Caco-2 (cell line): ENCODE measurements around the gene KLF9. TPM values are rescaled to one million over a fixed set of nuclear protein-coding genes. Genes with fewer than 3 reads are reported as not detected.

Source experiments
- BruUV-seq: library from RNA; stranded (reverse); fragments of 400-500 nt; replicated peaks from 2 replicates; lab custom pipeline; 2021; lab: Mats Ljungman, UMichigan
- CTCF ChIA-PET: fragments of 300-600 bp; sonication (Branson Sonifier 250); formaldehyde crosslinking; loops from one replicate; lab custom pipeline; 2022; ENCODE audit warnings: antibody characterized with exemption; lab: Charles Lee
- POLR2A ChIA-PET: fragments of 300-600 bp; sonication (Branson Sonifier 250); formaldehyde crosslinking; loops from one replicate; lab custom pipeline; 2022; ENCODE audit warnings: antibody characterized with exemption; lab: Charles Lee
- DNase-seq, 2 experiments: peaks; one replicate each; pipeline versions ENCODE4 v3.0.0 to v3.0.0-alpha.2; 2020 to 2022
- H3K27me3 ChIP-seq: replicated peaks from 2 replicates; pipeline ENCODE4 v1.6.0; 2011; ENCODE audit warnings: low read length; ENCODE audit not compliant: control insufficient read depth, insufficient read depth
- H3K36me3 ChIP-seq: 2 replicates; pipeline ENCODE4 v1.5.1; 2011; ENCODE audit warnings: low read length; ENCODE audit not compliant: control insufficient read depth, insufficient read depth
- H3K4me1 ChIP-seq: fragments of 250-450 bp; sonication (Bioruptor Pico); 2 replicates; pipeline ENCODE4 v1.5.1; 2020; ENCODE audit warnings: mild to moderate bottlenecking
- H3K4me3 ChIP-seq: 2 replicates; pipeline ENCODE4 v1.5.1; 2011; ENCODE audit warnings: low read depth, mild to moderate bottlenecking, control low read depth, low read length
- H3K9me3 ChIP-seq: fragments of 250-450 bp; sonication (Bioruptor Pico); 2 replicates; pipeline ENCODE4 v1.5.1; 2020; ENCODE audit warnings: mild to moderate bottlenecking, moderate library complexity
- H3K27ac Mint-ChIP-seq: one replicate; pipeline ENCODE4 v1.8.0; 2022; ENCODE audit warnings: mixed read lengths; ENCODE audit not compliant: unreplicated experiment
- H3K27me3 Mint-ChIP-seq: one replicate; pipeline ENCODE4 v1.8.0; 2022; ENCODE audit warnings: mixed read lengths; ENCODE audit not compliant: insufficient read depth, unreplicated experiment
- H3K36me3 Mint-ChIP-seq: one replicate; pipeline ENCODE4 v1.8.0; 2022; ENCODE audit warnings: mild to moderate bottlenecking, mixed read lengths; ENCODE audit not compliant: insufficient read depth, unreplicated experiment
- H3K4me1 Mint-ChIP-seq: one replicate; pipeline ENCODE4 v1.8.0; 2022; ENCODE audit warnings: low read depth, mixed read lengths; ENCODE audit not compliant: unreplicated experiment
- H3K4me3 Mint-ChIP-seq: one replicate; pipeline ENCODE4 v1.8.0; 2022; ENCODE audit warnings: mild to moderate bottlenecking, moderate library complexity, mixed read lengths; ENCODE audit not compliant: unreplicated experiment
- H3K9me3 Mint-ChIP-seq: one replicate; pipeline ENCODE4 v1.8.0; 2022; ENCODE audit warnings: mixed read lengths; ENCODE audit not compliant: unreplicated experiment
- intact Hi-C: fragments of 100-400 bp; cut with micrococcal nuclease; formaldehyde crosslinking; loops from one replicate; pipeline ENCODE4 v1.10.0; 2022; ENCODE audit not compliant: unreplicated experiment
- total RNA-seq: library from RNA; stranded (reverse); gene quantifications from 2 replicates; pipeline ENCODE4 v1.2.3, GENCODE V29; 2022
- TF ChIP-seq, protein P1 (sequence below), 2 experiments: fragments of 200-600 bp in 1 of 2; IDR thresholded peaks; 1 replicate in 1 of 2; 2 replicates in 1 of 2; pipeline versions ENCODE4 v1.5.1 to v1.8.0; 2011 to 2022; ENCODE audit warnings: antibody characterized with exemption in 1 of 2, control low read depth in 1 of 2, inconsistent platforms in 1 of 2, low read depth in 1 of 2, low read length in 1 of 2, mild to moderate bottlenecking in 1 of 2, moderate library complexity in 1 of 2; ENCODE audit not compliant: insufficient read depth in 1 of 2, severe bottlenecking in 1 of 2, unreplicated experiment in 1 of 2

KLF9 gene
- total RNA-seq, 1 experiment from 2014 or later, result 0.98 TPM

DNA sequence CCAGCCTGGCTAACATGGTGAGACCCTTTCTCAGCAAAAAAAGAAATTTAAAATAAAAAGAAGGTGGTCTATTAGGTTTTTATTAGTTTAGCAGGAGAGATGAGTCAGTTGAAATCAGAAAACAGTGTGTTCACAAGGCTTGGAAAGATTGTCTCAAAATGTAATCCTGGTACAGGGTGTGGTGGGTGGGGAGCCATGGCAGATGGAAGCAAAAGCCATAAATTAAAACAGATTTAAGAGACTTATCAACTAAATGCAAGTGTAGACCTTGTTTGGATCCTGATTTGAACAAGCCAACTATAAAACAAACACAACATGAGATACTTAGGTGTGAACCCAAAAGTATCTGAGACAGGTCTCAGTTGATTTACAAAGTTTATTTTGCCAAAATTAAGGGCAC lies 42.8 kb upstream of the KLF9 start:
- H3K4me3 Mint-ChIP-seq, result no peak overlapping the region
- Histone ChIP-seq H3K36me3 (no peaks in the 10 kb centered on the region), H3K4me1 (no peaks in the 10 kb centered on the region), H3K4me3 (no peak overlapping the region), H3K27me3 (no peaks in the 10 kb centered on the region), H3K9me3 (no peaks in the 10 kb centered on the region)
- no peaks in the 10 kb centered on the region for H3K4me1 Mint-ChIP-seq
- no peaks in the 10 kb centered on the region for H3K9me3 Mint-ChIP-seq
- H3K27me3 Mint-ChIP-seq, result no peaks in the 10 kb centered on the region
- ChIA-PET POLR2A (no interaction called here), CTCF (no interaction called here)
- DNase-seq, result no peak
- H3K36me3 Mint-ChIP-seq, result no peaks in the 10 kb centered on the region
- TF ChIP-seq, protein P1, sequence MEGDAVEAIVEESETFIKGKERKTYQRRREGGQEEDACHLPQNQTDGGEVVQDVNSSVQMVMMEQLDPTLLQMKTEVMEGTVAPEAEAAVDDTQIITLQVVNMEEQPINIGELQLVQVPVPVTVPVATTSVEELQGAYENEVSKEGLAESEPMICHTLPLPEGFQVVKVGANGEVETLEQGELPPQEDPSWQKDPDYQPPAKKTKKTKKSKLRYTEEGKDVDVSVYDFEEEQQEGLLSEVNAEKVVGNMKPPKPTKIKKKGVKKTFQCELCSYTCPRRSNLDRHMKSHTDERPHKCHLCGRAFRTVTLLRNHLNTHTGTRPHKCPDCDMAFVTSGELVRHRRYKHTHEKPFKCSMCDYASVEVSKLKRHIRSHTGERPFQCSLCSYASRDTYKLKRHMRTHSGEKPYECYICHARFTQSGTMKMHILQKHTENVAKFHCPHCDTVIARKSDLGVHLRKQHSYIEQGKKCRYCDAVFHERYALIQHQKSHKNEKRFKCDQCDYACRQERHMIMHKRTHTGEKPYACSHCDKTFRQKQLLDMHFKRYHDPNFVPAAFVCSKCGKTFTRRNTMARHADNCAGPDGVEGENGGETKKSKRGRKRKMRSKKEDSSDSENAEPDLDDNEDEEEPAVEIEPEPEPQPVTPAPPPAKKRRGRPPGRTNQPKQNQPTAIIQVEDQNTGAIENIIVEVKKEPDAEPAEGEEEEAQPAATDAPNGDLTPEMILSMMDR (IDR thresholded peaks at IDR 0.05; ENCODE audit: insufficient read depth in 1 of 2, low read depth in 1 of 2, low read length in 1 of 2, severe bottlenecking in 1 of 2, unreplicated experiment in 1 of 2), result no peak
- no peak overlapping the region for H3K27ac Mint-ChIP-seq
- intact Hi-C loops, result no loop called here
- BruUV-seq, result no TSS peak

DNA sequence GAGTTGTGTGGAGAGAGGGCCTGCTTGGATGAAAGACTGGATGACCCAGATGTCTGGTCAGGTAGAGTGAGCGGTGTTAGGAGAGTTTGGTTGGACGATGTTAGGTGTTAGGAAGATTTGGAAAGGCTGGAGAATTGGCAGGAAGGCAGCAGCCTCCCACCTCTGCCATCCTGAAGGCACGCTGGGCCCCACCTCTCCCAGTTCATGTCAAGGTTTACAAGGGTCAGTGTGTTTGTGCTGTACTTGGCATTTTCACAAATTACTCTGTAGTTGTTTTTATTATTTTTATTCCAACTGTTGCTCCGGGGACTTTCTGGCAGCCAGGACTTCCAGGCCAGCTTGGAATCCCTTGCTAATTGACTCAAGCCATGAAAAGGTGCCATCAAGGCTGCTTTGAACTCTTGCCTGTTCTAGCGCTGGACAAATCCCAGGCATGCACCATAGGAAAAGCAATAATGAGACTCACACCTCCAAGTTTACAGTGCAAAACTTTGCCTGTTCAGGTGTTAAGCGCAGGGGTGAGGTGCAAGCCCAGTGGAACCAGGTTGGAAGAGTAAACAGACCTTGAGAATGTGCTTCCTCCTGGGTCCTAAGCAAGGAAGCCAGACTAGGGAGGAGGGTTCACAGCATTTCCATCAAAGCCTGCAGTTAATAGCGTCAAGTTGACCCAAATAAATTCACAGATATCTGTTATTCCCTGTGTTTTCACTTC lies 41.7 kb upstream of the KLF9 start:
- H3K27me3 Mint-ChIP-seq, result no peaks in the 10 kb centered on the region
- no TSS peak for BruUV-seq
- H3K4me1 Mint-ChIP-seq, result no peaks in the 10 kb centered on the region
- CTCF ChIA-PET, result no interaction called here
- no peaks in the 10 kb centered on the region for H3K9me3 ChIP-seq
- POLR2A ChIA-PET, result no interaction called here
- TF ChIP-seq, protein P1 (IDR thresholded peaks at IDR 0.05; ENCODE audit: insufficient read depth in 1 of 2, low read depth in 1 of 2, low read length in 1 of 2, severe bottlenecking in 1 of 2, unreplicated experiment in 1 of 2), result no peak
- no peak for DNase-seq
- no peaks in the 10 kb centered on the region for H3K36me3 Mint-ChIP-seq
- H3K4me1 ChIP-seq, result no peaks in the 10 kb centered on the region
- intact Hi-C loops, result no loop called here
- H3K27me3 ChIP-seq, result no peaks in the 10 kb centered on the region
- no peaks in the 10 kb centered on the region for H3K36me3 ChIP-seq
- H3K9me3 Mint-ChIP-seq, result no peaks in the 10 kb centered on the region
- H3K4me3 ChIP-seq, result no peak overlapping the region
- no peak overlapping the region for H3K27ac Mint-ChIP-seq
- no peak overlapping the region for H3K4me3 Mint-ChIP-seq

DNA sequence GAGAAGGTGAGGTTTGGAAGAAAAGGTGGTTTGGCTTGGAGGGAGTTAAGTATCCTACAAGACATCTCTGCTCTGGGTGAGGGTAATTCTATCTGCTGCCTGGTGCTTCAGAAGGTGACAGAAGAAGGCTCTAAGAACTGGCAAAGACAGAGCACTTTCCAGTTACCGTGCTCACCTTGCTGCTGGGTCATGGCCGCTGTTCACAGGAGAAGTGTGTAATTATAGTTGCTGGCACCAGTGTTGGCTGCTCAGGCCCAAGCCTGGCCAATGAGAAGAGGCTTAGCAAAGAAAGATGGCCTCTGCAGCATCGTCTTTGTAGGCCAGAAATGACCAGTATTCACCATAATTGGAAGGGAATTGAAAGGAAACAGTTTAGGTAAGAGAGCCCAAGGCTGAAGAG lies 37.9 kb upstream of the KLF9 start:
- H3K36me3 ChIP-seq, result no peaks in the 10 kb centered on the region
- H3K27me3 ChIP-seq, result no peaks in the 10 kb centered on the region
- H3K4me3 ChIP-seq, result no peak overlapping the region
- BruUV-seq, result no TSS peak
- DNase-seq, result no peak
- no peaks in the 10 kb centered on the region for H3K4me1 Mint-ChIP-seq
- TF ChIP-seq, protein P1 (IDR thresholded peaks at IDR 0.05; ENCODE audit: insufficient read depth in 1 of 2, low read depth in 1 of 2, low read length in 1 of 2, severe bottlenecking in 1 of 2, unreplicated experiment in 1 of 2), result no peak
- intact Hi-C loops, result no loop called here
- POLR2A ChIA-PET, result no interaction called here
- no peaks in the 10 kb centered on the region for H3K4me1 ChIP-seq
- no peak overlapping the region for H3K4me3 Mint-ChIP-seq
- H3K36me3 Mint-ChIP-seq, result no peaks in the 10 kb centered on the region
- H3K27ac Mint-ChIP-seq, result no peak overlapping the region
- no peaks in the 10 kb centered on the region for H3K27me3 Mint-ChIP-seq
- CTCF ChIA-PET, result no interaction called here
- H3K9me3 ChIP-seq, result no peaks in the 10 kb centered on the region
- H3K9me3 Mint-ChIP-seq, result no peaks in the 10 kb centered on the region
